GM12874 (cell line): ENCODE data around the gene SERPINB6.

Source experiments
- TF ChIP-seq, protein P1 (sequence below): IDR thresholded peaks from 2 replicates; pipeline ENCODE4 v1.5.1; 2011; ENCODE audit warnings: low read depth, mild to moderate bottlenecking, control low read depth, low read length, moderate library complexity; ENCODE audit not compliant: insufficient read depth

The SERPINB6 gene

DNA sequence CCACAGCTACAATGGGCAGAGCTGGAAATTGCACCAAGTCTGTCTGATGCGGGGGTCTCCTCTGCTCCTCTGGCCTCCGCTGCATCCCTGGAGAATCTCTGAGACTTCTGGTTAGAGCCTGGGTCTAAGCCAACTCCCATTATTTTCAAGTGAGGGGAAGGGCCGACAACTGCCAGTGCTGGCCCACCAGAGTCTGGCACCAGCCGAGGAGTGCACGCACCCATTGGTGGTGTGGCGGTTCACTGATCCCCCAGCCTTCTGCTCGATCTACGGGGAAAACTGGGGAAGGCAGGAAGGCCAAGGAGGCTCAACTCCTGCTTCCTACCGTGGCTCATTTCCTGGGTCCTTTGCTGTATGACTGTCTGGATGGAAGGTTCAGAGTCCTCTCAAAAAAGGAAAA, 34.5 kb upstream of the SERPINB6 start:
- TF ChIP-seq, protein P1, sequence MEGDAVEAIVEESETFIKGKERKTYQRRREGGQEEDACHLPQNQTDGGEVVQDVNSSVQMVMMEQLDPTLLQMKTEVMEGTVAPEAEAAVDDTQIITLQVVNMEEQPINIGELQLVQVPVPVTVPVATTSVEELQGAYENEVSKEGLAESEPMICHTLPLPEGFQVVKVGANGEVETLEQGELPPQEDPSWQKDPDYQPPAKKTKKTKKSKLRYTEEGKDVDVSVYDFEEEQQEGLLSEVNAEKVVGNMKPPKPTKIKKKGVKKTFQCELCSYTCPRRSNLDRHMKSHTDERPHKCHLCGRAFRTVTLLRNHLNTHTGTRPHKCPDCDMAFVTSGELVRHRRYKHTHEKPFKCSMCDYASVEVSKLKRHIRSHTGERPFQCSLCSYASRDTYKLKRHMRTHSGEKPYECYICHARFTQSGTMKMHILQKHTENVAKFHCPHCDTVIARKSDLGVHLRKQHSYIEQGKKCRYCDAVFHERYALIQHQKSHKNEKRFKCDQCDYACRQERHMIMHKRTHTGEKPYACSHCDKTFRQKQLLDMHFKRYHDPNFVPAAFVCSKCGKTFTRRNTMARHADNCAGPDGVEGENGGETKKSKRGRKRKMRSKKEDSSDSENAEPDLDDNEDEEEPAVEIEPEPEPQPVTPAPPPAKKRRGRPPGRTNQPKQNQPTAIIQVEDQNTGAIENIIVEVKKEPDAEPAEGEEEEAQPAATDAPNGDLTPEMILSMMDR, result no peak

DNA sequence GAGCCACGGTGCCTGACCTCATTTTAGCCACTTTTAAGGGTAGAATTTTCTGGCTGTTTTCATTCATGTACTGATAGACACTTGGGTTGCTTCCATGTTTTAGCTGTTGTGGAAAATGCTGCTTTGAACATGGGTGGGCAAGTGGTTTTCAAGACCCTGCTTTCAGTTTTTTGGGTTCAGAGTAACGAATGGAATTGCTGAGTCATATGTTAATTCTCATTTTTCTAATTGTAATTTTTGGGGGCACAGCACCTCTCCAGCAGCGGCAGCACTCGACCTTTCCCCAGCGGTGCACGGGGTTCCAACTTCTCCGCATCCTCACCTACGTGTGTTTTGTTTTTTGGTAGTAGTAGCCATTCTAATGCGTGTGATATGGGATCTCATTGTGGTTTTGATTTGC, 33.7 kb upstream of the SERPINB6 start:
- TF ChIP-seq, protein P1, result no peak

DNA sequence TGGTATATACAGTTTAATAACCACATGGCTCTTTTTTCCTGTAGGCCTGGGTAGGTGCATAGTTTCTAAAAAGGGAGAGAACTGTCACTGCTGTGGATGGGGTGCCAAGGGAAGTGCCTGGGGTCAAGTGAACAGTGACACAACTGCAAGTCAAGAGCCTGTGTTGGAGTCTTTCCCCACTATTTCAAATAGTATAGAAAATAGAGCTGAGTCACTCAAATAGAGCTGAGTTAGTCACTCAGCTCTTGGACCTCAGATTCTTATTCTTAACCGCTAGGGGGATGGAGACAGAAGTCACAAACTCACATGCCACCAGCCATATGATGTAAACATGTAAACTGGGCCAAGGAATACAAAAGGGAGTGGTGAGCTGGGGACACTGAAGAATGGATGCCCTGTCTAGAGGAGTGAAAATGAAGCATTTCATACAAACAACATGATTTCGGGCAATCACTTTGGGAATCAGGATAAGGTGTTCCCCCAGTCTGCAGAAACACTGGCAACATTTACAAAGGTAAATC, 30.5 kb upstream of the SERPINB6 start:
- TF ChIP-seq, protein P1, result peak; percentile 66

DNA sequence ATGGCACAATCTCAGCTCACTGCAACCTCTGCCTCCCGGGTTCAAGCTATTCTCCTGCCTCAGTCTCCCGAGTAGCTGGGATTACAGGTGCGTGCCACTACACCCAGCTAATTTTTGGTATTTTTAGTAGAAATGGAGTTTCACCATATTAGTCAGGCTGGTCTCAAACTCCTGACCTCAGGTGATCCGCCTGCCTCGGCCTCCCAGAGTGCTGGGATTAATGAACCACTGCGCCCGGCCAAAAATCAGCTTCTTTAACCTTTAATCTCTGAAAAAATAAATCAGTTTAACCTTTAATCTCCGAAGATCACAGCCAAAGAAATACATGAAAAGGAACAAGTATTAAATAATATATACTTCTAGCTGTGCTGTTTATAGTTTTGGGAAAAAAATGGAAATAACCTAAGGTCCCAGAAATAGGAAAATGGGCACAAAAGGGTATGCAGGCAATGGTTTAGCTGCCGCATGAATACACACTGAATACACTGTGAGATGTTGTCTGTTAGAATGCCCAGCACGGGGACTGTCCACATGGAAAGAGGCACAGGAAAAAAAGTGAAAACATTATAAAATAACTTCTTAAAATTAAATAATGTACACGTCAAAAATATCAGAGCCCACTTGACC, 29.9 kb upstream of the SERPINB6 start:
- TF ChIP-seq, protein P1, result no peak

DNA sequence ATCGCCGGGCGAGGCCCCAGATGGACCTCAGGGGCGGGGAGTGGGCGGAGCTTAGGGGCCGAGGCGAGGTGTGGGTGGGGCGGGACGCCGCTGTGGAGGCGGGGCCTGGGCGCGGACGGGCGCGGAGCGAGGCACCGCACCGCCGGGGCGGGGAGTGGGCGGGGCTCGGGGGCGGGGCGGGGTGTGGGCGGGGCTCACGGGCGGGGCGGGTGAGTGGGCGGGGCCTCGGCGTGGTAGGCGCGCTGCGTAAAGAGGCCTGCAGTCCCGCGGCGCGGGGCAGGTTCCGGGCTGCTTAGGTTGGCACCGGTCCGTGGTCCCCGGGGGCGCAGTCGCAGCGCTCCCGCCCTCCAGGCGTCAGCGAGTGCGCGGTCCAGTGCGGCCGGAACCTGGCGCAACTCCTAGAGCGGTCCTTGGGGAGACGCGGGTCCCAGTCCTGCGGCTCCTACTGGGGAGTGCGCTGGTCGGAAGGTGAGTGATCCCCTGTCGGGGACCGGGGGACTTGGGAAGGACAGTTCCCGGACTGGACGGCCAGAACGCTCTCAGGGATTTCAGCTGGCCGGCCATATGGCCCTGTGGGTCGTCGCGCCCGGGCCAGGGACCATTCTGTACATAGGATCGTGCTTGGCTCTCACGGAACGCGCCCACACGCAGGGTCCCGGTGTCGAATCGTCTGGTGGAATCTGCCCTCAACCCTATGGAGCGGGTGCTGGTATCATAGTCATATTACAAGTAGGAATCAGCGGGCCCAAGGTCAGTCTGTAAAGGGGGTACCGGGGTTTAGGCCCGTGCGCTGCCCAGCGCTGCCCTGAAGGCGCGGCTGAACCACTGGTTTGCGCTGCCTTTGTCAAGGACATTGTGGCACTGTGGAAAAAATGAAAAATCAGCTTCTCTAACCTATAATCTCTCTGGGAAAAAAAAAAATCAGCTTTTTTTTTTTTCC, 28.5 kb upstream of the SERPINB6 start, which contains the start of gene NQO2:
NQO2 (plus strand) TSS at position 277 of the 940 bp plus-strand sequence. CDS start 6,659 bp downstream, outside the sequence.
- TF ChIP-seq, protein P1, result 0 out of 2 replicates have a peak, but pooled peaks have one; percentile 10

DNA sequence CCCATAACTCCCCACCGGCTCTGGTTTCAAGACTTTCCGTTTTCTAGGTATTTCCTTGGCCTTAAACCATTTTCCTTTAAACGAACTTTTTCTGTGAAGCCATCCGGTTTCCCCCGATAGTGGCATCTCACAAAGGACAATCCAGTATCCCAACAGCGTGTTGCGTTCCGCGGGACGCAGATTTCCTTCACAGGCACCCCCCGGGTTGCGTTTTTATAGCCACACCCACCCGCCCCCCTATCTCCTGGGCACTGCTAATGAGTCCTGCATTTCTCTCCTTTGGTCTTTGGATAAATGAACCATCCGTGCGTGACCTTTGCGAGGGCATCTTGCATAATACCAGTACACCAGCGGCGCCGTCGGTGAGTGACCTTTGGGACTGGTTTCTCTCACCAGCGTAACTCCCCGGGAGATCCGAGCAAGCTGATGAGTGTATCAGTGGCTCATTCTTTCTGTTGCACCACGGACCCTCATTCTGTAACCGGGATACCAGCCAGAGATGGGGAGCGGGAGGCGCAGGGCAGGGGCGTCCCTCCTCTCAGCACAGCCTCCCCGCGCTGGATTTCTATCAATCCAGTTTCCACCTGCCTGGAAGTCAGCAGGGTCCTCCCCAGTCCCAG, 27.7 kb upstream of the SERPINB6 start:
- TF ChIP-seq, protein P1, result no peak
